ENCODE results near the gene PON2.
"Not testable (repeated sequence)": the region's sequence is repeated elsewhere in the genome, so short reads cannot be mapped to it uniquely, and the experiment has no call there.

Gene PON2

GRCh38 chr7:95404316-95404865 is 30.4 kb downstream of the PON2 start:
- WGBS, 2 experiments (ENCODE audit: insufficient coverage in 2 of 2): 60 to 79% methylated on average over 1 to 4 of the region's 4 CpGs
- Histone ChIP-seq H3K9me3 (ENCODE audit: control insufficient read depth, low read length) (no peaks in the 10 kb centered on the region), H3K4me1 (ENCODE audit: control insufficient read depth, insufficient read depth, low read length, poor library complexity, severe bottlenecking) (peaks cover 4% of the 10 kb centered on the region), H3K27ac (ENCODE audit: low read depth, low read length, severe bottlenecking) (no peak overlapping the region), H3K36me3 (ENCODE audit: control insufficient read depth, insufficient read depth, low read length) (peaks cover 35% of the 10 kb centered on the region), H3K4me3 (ENCODE audit: extremely low read depth, insufficient read depth, low read length, poor library complexity, severe bottlenecking) (no peak overlapping the region)

DNA sequence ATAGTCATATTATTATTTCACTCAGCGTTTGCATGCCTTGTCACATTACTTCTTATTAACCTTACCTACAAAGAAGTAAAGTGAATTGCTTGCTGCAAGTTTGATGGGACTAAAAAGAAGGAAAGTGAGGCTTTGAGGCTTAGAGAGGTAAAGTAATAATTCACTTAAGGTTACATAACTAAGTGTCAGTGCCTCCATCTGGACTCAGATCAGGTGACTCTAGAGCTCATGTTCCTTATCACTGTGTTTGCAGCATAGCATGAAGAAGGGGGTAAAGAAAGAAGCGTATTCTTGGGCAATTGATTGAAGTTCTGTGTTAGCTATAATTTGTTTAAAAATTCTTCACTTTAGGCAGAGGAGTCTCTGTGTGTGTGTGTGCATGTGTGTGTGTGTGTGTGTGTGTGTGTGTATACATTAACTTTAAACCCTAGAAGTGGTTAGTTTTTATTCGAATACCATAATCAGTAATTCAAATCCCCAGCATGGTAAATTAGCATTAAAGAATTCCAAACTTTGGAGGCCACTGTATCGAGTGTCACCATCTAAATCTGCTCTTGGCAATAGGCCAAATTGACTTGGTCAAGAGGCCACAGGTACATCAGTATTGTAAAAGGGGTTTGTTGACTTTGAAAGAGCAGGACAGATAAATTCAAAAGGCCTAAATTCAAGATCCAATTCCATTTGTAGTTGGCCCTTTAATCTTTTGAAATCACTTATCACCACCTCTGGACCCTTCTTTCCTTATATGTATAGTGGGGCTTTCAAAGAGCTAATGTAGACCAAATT is 36.5 kb downstream of the PON2 start:
- peaks cover 7% of the 10 kb centered on the region for H3K9me3 ChIP-seq (ENCODE audit: control insufficient read depth, low read length)
- no peaks in the 10 kb centered on the region for H3K36me3 ChIP-seq (ENCODE audit: control insufficient read depth, insufficient read depth, low read length)
- no peak overlapping the region for H3K27ac ChIP-seq (ENCODE audit: low read depth, low read length, severe bottlenecking)
- H3K4me3 ChIP-seq (ENCODE audit: extremely low read depth, insufficient read depth, low read length, poor library complexity, severe bottlenecking): no peak overlapping the region
- H3K4me1 ChIP-seq (ENCODE audit: control insufficient read depth, insufficient read depth, low read length, poor library complexity, severe bottlenecking): peaks cover 3% of the 10 kb centered on the region
- 83 to 88% methylated on average over 1 of the region's 4 CpGs for WGBS, 2 experiments (ENCODE audit: insufficient coverage in 2 of 2)

DNA sequence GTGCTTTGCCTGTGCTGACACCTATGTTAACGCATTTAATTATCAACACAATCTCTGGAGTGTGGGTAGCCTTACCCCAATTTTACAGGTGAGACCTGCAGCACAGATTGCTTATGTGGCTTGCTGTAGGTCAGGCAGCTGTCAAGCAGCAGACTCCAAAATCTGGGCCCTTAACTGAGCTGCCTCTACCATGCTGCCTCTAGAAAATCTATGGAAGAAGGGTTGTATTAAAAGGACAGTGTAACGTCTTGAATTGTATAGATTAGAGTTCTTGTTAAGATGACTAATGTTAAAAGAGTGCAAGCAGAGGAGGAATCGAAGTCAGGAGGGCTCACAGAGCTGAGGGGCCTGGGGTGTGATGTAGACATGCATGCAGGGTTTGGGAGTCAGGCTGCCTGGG is 37.4 kb downstream of the PON2 start:
- H3K4me3 ChIP-seq (ENCODE audit: extremely low read depth, insufficient read depth, low read length, poor library complexity, severe bottlenecking): no peak overlapping the region
- 67 to 78% methylated on average over 3 of the region's 3 CpGs for WGBS, 2 experiments (ENCODE audit: insufficient coverage in 2 of 2)
- peaks cover 7% of the 10 kb centered on the region for H3K9me3 ChIP-seq (ENCODE audit: control insufficient read depth, low read length)
- H3K4me1 ChIP-seq (ENCODE audit: control insufficient read depth, insufficient read depth, low read length, poor library complexity, severe bottlenecking): peaks cover 3% of the 10 kb centered on the region
- peak overlapping the region; percentile 18 for H3K27ac ChIP-seq (ENCODE audit: low read depth, low read length, severe bottlenecking)
- no peaks in the 10 kb centered on the region for H3K36me3 ChIP-seq (ENCODE audit: control insufficient read depth, insufficient read depth, low read length)

- peaks cover 7% of the 10 kb centered on the region for H3K9me3 ChIP-seq (ENCODE audit: control insufficient read depth, low read length)
- H3K27ac ChIP-seq (ENCODE audit: low read depth, low read length, severe bottlenecking): no peak within 1 kb of the TSS
- no peak within 1 kb of the TSS for H3K4me3 ChIP-seq (ENCODE audit: extremely low read depth, insufficient read depth, low read length, poor library complexity, severe bottlenecking)
- WGBS, 2 experiments (ENCODE audit: insufficient coverage in 2 of 2): 90 to 93% methylated on average over 47 to 65 of the region's 68 CpGs
- H3K36me3 ChIP-seq (ENCODE audit: control insufficient read depth, insufficient read depth, low read length): no peaks in the 10 kb centered on the region
- H3K4me1 ChIP-seq (ENCODE audit: control insufficient read depth, insufficient read depth, low read length, poor library complexity, severe bottlenecking): peaks cover 3% of the 10 kb centered on the region
Measured at GRCh38 chr7:95396136-95397032, 38.4 kb downstream of the PON2 start, which contains the start of gene PON3. Gene PON3, minus strand, starts transcription at chr7:95396375. Its CDS starts 25 bp downstream, at chr7:95396350.

DNA sequence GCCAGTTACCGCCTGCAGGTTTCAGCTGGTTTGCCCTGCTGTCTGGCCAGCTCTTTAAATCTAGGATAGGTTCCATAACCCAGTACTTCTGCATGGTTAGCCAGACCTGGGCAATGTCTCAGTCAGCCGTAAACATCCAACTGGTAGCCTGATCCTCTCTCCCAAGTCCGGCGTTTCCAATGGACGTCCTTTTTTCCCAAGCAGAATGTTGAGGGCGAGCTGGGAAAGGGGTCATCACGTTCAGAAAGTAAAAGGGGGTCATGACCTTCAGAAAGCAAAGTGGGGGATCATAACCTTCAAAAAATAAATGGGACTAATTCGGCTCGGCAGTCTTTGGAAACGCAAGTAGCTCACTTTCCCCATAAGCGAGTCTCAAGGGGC is 39.1 kb downstream of the PON2 start:
- Histone ChIP-seq H3K27ac (ENCODE audit: low read depth, low read length, severe bottlenecking) (no peak overlapping the region), H3K9me3 (ENCODE audit: control insufficient read depth, low read length) (peaks cover 7% of the 10 kb centered on the region), H3K36me3 (ENCODE audit: control insufficient read depth, insufficient read depth, low read length) (no peaks in the 10 kb centered on the region), H3K4me3 (ENCODE audit: extremely low read depth, insufficient read depth, low read length, poor library complexity, severe bottlenecking) (no peak overlapping the region), H3K4me1 (ENCODE audit: control insufficient read depth, insufficient read depth, low read length, poor library complexity, severe bottlenecking) (peaks cover 3% of the 10 kb centered on the region)
- WGBS, 2 experiments (ENCODE audit: insufficient coverage in 2 of 2): 83 to 94% methylated on average over 9 to 11 of the region's 11 CpGs

DNA sequence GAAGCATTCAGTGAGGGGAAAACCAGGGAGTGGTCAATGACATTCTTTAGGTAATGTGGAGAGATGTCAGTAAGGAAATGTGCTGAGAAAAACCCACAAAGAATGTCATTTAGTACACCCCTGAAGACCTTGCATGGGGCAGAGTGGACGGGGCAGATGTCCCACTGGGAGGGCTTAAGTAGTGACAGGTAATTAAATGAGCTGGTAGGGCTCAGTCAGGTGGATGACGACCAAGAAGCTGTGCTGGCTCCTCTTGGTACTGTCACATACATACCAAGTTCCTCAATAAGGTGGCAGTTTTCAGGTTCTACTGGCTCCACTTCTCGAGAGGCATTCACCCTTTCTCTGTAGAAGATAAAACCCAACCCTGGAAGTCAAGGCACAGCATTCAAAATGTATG is 40.5 kb downstream of the PON2 start:
- Histone ChIP-seq H3K9me3 (ENCODE audit: control insufficient read depth, low read length) (peaks cover 7% of the 10 kb centered on the region), H3K4me3 (ENCODE audit: extremely low read depth, insufficient read depth, low read length, poor library complexity, severe bottlenecking) (no peak overlapping the region), H3K36me3 (ENCODE audit: control insufficient read depth, insufficient read depth, low read length) (no peaks in the 10 kb centered on the region), H3K4me1 (ENCODE audit: control insufficient read depth, insufficient read depth, low read length, poor library complexity, severe bottlenecking) (peaks cover 3% of the 10 kb centered on the region), H3K27ac (ENCODE audit: low read depth, low read length, severe bottlenecking) (no peak overlapping the region)
- WGBS, 2 experiments (ENCODE audit: insufficient coverage in 2 of 2): no CpG with 5 or more reads among the region's 3 CpGs

- Histone ChIP-seq H3K9me3 (ENCODE audit: control insufficient read depth, low read length) (peaks cover 7% of the 10 kb centered on the region), H3K27ac (ENCODE audit: low read depth, low read length, severe bottlenecking) (no peak overlapping the region), H3K36me3 (ENCODE audit: control insufficient read depth, insufficient read depth, low read length) (no peaks in the 10 kb centered on the region), H3K4me1 (ENCODE audit: control insufficient read depth, insufficient read depth, low read length, poor library complexity, severe bottlenecking) (no peaks in the 10 kb centered on the region), H3K4me3 (ENCODE audit: extremely low read depth, insufficient read depth, low read length, poor library complexity, severe bottlenecking) (no peak overlapping the region)
- WGBS, 2 experiments (ENCODE audit: insufficient coverage in 2 of 2): no CpG with 5 or more reads among the region's 2 CpGs
Measured at GRCh38 chr7:95391761-95392160, 43.1 kb downstream of the PON2 start.

GRCh38 chr7:95389516-95389915 is 45.3 kb downstream of the PON2 start:
- no peak overlapping the region for H3K4me3 ChIP-seq (ENCODE audit: extremely low read depth, insufficient read depth, low read length, poor library complexity, severe bottlenecking)
- no peaks in the 10 kb centered on the region for H3K9me3 ChIP-seq (ENCODE audit: control insufficient read depth, low read length)
- H3K4me1 ChIP-seq (ENCODE audit: control insufficient read depth, insufficient read depth, low read length, poor library complexity, severe bottlenecking): no peaks in the 10 kb centered on the region
- 92 to 97% methylated on average over 5 to 6 of the region's 7 CpGs for WGBS, 2 experiments (ENCODE audit: insufficient coverage in 2 of 2)
- H3K27ac ChIP-seq (ENCODE audit: low read depth, low read length, severe bottlenecking): no peak overlapping the region
- H3K36me3 ChIP-seq (ENCODE audit: control insufficient read depth, insufficient read depth, low read length): no peaks in the 10 kb centered on the region

DNA sequence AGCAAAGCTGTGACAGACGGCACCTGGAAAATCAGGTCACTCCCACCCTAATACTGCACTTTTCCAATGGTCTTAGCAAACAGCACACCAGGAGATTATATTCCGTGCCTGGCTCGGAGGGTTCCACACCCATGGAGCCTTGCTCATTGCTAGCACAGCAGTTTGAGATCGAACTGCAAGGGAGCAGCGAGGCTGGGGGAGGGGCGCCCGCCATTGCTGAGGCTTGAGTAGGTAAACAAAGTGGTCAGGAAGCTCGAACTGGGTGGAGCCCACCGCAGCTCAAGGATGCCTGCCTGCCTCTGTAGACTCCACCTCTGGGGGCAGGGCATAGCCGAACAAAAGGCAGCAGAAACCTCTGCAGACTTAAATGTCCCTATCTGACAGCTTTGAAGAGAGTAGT is 55.4 kb downstream of the PON2 start:
- 88 to 100% methylated on average over 4 of the region's 10 CpGs for WGBS, 2 experiments (ENCODE audit: insufficient coverage in 2 of 2)
- H3K27ac ChIP-seq (ENCODE audit: low read depth, low read length, severe bottlenecking); H3K4me3 ChIP-seq (ENCODE audit: extremely low read depth, insufficient read depth, low read length, poor library complexity, severe bottlenecking); H3K4me1 ChIP-seq (ENCODE audit: control insufficient read depth, insufficient read depth, low read length, poor library complexity, severe bottlenecking); H3K9me3 ChIP-seq (ENCODE audit: control insufficient read depth, low read length); H3K36me3 ChIP-seq (ENCODE audit: control insufficient read depth, insufficient read depth, low read length): not testable (repeated sequence)

- H3K4me3 ChIP-seq (ENCODE audit: extremely low read depth, insufficient read depth, low read length, poor library complexity, severe bottlenecking): no peak overlapping the region
- WGBS, 2 experiments (ENCODE audit: insufficient coverage in 2 of 2): 87% methylated on average over 16 to 18 of the region's 18 CpGs
- H3K36me3 ChIP-seq (ENCODE audit: control insufficient read depth, insufficient read depth, low read length): no peaks in the 10 kb centered on the region
- H3K27ac ChIP-seq (ENCODE audit: low read depth, low read length, severe bottlenecking): no peak overlapping the region
- peaks cover 5% of the 10 kb centered on the region for H3K9me3 ChIP-seq (ENCODE audit: control insufficient read depth, low read length)
- no peaks in the 10 kb centered on the region for H3K4me1 ChIP-seq (ENCODE audit: control insufficient read depth, insufficient read depth, low read length, poor library complexity, severe bottlenecking)
Measured at GRCh38 chr7:95376632-95377400, 58.0 kb downstream of the PON2 start.
